ENCODE data around the gene PAWR. TPM values are rescaled to one million over a fixed set of nuclear protein-coding genes. Genes with fewer than 3 reads are reported as not detected.

Gene PAWR
- total and polyA plus RNA-seq, 2 of the 13 experiments (the other 11 are each of a cell fraction or from before 2014, with no cell fraction given), result 29.1 to 36.1 TPM

GRCh38 chr12:79597910-79598309 is 92.9 kb downstream of the PAWR start:
- peak; percentile 72 for ATAC-seq
- H3K36me3 ChIP-seq (replicated peaks in 1 of 2; ENCODE audit: control insufficient read depth in 1 of 2, insufficient read depth in 2 of 2, low read length in 2 of 2), result peaks cover 6 to 26% of the 10 kb centered on the region in 2 experiments; a peak in 4 of 5 replicates
- H3K9me3 ChIP-seq (ENCODE audit: low read length), result no peaks in the 10 kb centered on the region
- H3K4me1 ChIP-seq (ENCODE audit: insufficient read depth, low read length), result peaks cover 31% of the 10 kb centered on the region
- no peak overlapping the region for H2AFZ ChIP-seq (ENCODE audit: low read length)
- no peak for FAIRE-seq
- TF ChIP-seq ZC3H13 (CRISPR knock-in tag; IDR thresholded peaks at IDR 0.05) (no peak), SOX13 (IDR thresholded peaks at IDR 0.05) (no peak), SOX13 (CRISPR knock-in tag; conservative IDR thresholded peaks at IDR 0.05 in 1 of 2, IDR thresholded peaks at IDR 0.05 in 1 of 2) (peak in 1 of 2 experiments; percentile 52; a peak in 2 of 4 replicates), ZMYM4 (CRISPR knock-in tag; IDR thresholded peaks at IDR 0.05) (0 out of 2 replicates have a peak, but pooled peaks have one; percentile 26), AHDC1 (CRISPR knock-in tag; IDR thresholded peaks at IDR 0.05; ENCODE audit: borderline replicate concordance) (no peak), SKIL (CRISPR knock-in tag; IDR thresholded peaks at IDR 0.05; ENCODE audit: borderline replicate concordance) (no peak), REL (CRISPR knock-in tag; conservative IDR thresholded peaks at IDR 0.05) (no peak), SALL1 (CRISPR knock-in tag; IDR thresholded peaks at IDR 0.05) (peak; percentile 16; the same call in 1 of the 2 replicates)
- TF ChIP-seq, protein P1, sequence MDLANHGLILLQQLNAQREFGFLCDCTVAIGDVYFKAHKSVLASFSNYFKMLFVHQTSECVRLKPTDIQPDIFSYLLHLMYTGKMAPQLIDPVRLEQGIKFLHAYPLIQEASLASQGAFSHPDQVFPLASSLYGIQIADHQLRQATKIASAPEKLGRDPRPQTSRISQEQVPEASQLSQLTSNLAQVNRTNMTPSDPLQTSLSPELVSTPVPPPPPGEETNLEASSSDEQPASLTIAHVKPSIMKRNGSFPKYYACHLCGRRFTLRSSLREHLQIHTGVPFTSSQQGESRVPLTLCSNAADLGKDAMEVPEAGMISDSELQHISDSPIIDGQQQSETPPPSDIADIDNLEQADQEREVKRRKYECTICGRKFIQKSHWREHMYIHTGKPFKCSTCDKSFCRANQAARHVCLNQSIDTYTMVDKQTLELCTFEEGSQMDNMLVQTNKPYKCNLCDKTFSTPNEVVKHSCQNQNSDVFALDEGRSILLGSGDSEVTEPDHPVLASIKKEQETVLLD (CRISPR knock-in tag; IDR thresholded peaks at IDR 0.05; ENCODE audit: low read depth), result no peak
- H3K9ac ChIP-seq (ENCODE audit: insufficient read depth, low read depth, low read length), result no peak overlapping the region
- H3K27ac ChIP-seq (ENCODE audit: extremely low read length, insufficient read depth, low read length), result no peak overlapping the region
- H3K4me3 ChIP-seq (replicated peaks in 1 of 3; ENCODE audit: insufficient read depth in 1 of 3, low read depth in 2 of 3, low read length in 3 of 3), result no peak overlapping the region
- WGBS (ENCODE audit: low lambda C conversion rate), result 91% methylated on average over 1 of the region's 3 CpGs
- H3K27me3 ChIP-seq (ENCODE audit: control insufficient read depth in 1 of 2, insufficient read depth in 2 of 2, low read length in 2 of 2), result no peaks in the 10 kb centered on the region
- ChIA-PET CTCF (ENCODE audit: low intra/inter-chr PET ratio, low total read pairs) (no interaction called here), POLR2A (no interaction called here)
- intact Hi-C loops (cut with micrococcal nuclease; ENCODE audit: unreplicated experiment) (no loop called here), in situ Hi-C loops (cut with HindIII; ENCODE audit: extremely low pct_ligation_motif_present, low pct_unique_long_range_greater_than_20kb) (no loop called here)
- no peaks in the 10 kb centered on the region for H3K79me2 ChIP-seq (ENCODE audit: insufficient read depth, low read length)
- peak; percentile 53 for DNase-seq (ENCODE audit: low spot score)
- H4K20me1 ChIP-seq (ENCODE audit: insufficient read depth, low read length), result no peaks in the 10 kb centered on the region
- H3K4me2 ChIP-seq (ENCODE audit: low read depth, low read length), result no peak overlapping the region
- no TSS peak for BruUV-seq (replicated peaks)
